ENCODE data around the gene TMEM176A. TPM values are rescaled to one million over a fixed set of nuclear protein-coding genes. Genes with fewer than 3 reads are reported as not detected.
A peak's percentile ranks its signal among the peaks of the same experiment; 100 is the strongest.
"Not testable (repeated sequence)": the region's sequence is repeated elsewhere in the genome, so short reads cannot be mapped to it uniquely, and the experiment has no call there.

Gene TMEM176A
- total RNA-seq, 1 experiment from 2014 or later, result not detected

- Histone ChIP-seq H3K4me1 (ENCODE audit: control insufficient read depth in 1 of 2, insufficient read depth in 2 of 2, low read length in 2 of 2) (no peaks in the 10 kb centered on the region), H3K27me3 (ENCODE audit: insufficient read depth, low read length) (no peaks in the 10 kb centered on the region), H4K20me1 (ENCODE audit: insufficient read depth) (no peaks in the 10 kb centered on the region), H3K9me2 (ENCODE audit: insufficient read depth) (no peaks in the 10 kb centered on the region), H3K9me3 (ENCODE audit: control insufficient read depth in 1 of 2, insufficient read depth in 1 of 2, low read depth in 1 of 2, low read length in 2 of 2) (no peaks in the 10 kb centered on the region), H2AFZ (ENCODE audit: low read depth, low read length, poor library complexity, severe bottlenecking) (no peak overlapping the region), H3K27ac (ENCODE audit: low read depth, low read length) (no peak overlapping the region), H3K9ac (ENCODE audit: low read length) (no peak overlapping the region), H3K36me3 (ENCODE audit: control insufficient read depth in 1 of 2, insufficient read depth in 2 of 2, low read length in 2 of 2) (no peaks in the 10 kb centered on the region), H3K4me2 (ENCODE audit: low read length) (no peak overlapping the region), H3K4me3 (replicated peaks in 1 of 2; ENCODE audit: low read depth in 1 of 2, low read length in 2 of 2) (no peak overlapping the region), H3K79me2 (ENCODE audit: insufficient read depth, low read length) (no peaks in the 10 kb centered on the region)
- BruUV-seq (replicated peaks), result no TSS peak
- intact Hi-C loops (cut with micrococcal nuclease), result no loop called here
- TF ChIP-seq CBX3 (IDR thresholded peaks at IDR 0.05; ENCODE audit: low read depth) (no peak), JUND (IDR thresholded peaks at IDR 0.05) (no peak), RAD21 (IDR thresholded peaks at IDR 0.05; ENCODE audit: low read depth) (peak; percentile 45; the same call in 1 of the 2 replicates), FOSL1 (IDR thresholded peaks at IDR 0.05; ENCODE audit: low read depth) (no peak), EZH2 (IDR thresholded peaks at IDR 0.05) (no peak)
- TF ChIP-seq, protein P1, sequence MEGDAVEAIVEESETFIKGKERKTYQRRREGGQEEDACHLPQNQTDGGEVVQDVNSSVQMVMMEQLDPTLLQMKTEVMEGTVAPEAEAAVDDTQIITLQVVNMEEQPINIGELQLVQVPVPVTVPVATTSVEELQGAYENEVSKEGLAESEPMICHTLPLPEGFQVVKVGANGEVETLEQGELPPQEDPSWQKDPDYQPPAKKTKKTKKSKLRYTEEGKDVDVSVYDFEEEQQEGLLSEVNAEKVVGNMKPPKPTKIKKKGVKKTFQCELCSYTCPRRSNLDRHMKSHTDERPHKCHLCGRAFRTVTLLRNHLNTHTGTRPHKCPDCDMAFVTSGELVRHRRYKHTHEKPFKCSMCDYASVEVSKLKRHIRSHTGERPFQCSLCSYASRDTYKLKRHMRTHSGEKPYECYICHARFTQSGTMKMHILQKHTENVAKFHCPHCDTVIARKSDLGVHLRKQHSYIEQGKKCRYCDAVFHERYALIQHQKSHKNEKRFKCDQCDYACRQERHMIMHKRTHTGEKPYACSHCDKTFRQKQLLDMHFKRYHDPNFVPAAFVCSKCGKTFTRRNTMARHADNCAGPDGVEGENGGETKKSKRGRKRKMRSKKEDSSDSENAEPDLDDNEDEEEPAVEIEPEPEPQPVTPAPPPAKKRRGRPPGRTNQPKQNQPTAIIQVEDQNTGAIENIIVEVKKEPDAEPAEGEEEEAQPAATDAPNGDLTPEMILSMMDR (IDR thresholded peaks at IDR 0.05 in 2 of 3, conservative IDR thresholded peaks at IDR 0.05 in 1 of 3; ENCODE audit: borderline replicate concordance in 1 of 3, insufficient read depth in 1 of 3, low read depth in 2 of 3, low read length in 2 of 3), result peak; percentile 26 to 32 (median 32); a peak in 3 of 6 replicates
- RAD21 ChIA-PET (ENCODE audit: low non-redundant PET in 1 of 2, low total read pairs in 2 of 2, uncharacterized antibody in 2 of 2, unreplicated experiment in 2 of 2), result no interaction called here
- CTCF ChIA-PET, result no interaction called here
- DNase-seq (ENCODE audit: low read depth, low spot score) (no peak), ATAC-seq (peak; percentile 78)
- POLR2A ChIA-PET, result no interaction called here
These were observed 6.3 kb downstream of the TMEM176A start for GRCh38 chr7:150806863-150807262.

- H3K27ac ChIP-seq (ENCODE audit: low read depth, low read length); H3K9me3 ChIP-seq (ENCODE audit: control insufficient read depth in 1 of 2, insufficient read depth in 1 of 2, low read depth in 1 of 2, low read length in 2 of 2); H3K4me3 ChIP-seq (replicated peaks in 1 of 2; ENCODE audit: low read depth in 1 of 2, low read length in 2 of 2); H3K27me3 ChIP-seq (ENCODE audit: insufficient read depth, low read length); H4K20me1 ChIP-seq (ENCODE audit: insufficient read depth); H2AFZ ChIP-seq (ENCODE audit: low read depth, low read length, poor library complexity, severe bottlenecking); BruUV-seq (replicated peaks); H3K4me1 ChIP-seq (ENCODE audit: control insufficient read depth in 1 of 2, insufficient read depth in 2 of 2, low read length in 2 of 2); intact Hi-C loops (cut with micrococcal nuclease); H3K9me2 ChIP-seq (ENCODE audit: insufficient read depth); H3K9ac ChIP-seq (ENCODE audit: low read length); H3K36me3 ChIP-seq (ENCODE audit: control insufficient read depth in 1 of 2, insufficient read depth in 2 of 2, low read length in 2 of 2); H3K79me2 ChIP-seq (ENCODE audit: insufficient read depth, low read length); H3K4me2 ChIP-seq (ENCODE audit: low read length); ATAC-seq; DNase-seq (ENCODE audit: low read depth, low spot score); POLR2A ChIA-PET; RAD21 ChIA-PET (ENCODE audit: low non-redundant PET in 1 of 2, low total read pairs in 2 of 2, uncharacterized antibody in 2 of 2, unreplicated experiment in 2 of 2): not testable (repeated sequence)
- CTCF ChIA-PET, result interaction anchor here (1.1 kb wide), 1 partner anchor 29 kb away, joined by 3 read pairs; no protein-coding TSS in a partner anchor
These were observed 7.3 kb downstream of the TMEM176A start for GRCh38 chr7:150807616-150808438.
